Measurements from ENCODE around the gene ERCC1.

GRCh38 chr19:45445139-45445538, 21.4 kb upstream of the ERCC1 start:
- no peak for TF ChIP-seq CTCF (IDR thresholded peaks at IDR 0.05)
- no peak for TF ChIP-seq POLR2A (IDR thresholded peaks at IDR 0.05)

Data from ovary (tissue), 3 donors.